Smooth muscle cell (in vitro differentiated cells): ENCODE results near the gene SPPL3. TPM values are rescaled to one million over a fixed set of nuclear protein-coding genes. Genes with fewer than 3 reads are reported as not detected.

Experiments used
- DNase-seq: peaks from one replicate; lab custom pipeline; 2025; ENCODE audit not compliant: unreplicated experiment; lab: John Stamatoyannopoulos, UW
- H2AFZ ChIP-seq: fragments of 200-600 bp; sonication (generic); 2 replicates; pipeline ENCODE4 v1.6.0; 2016; ENCODE audit warnings: antibody characterized with exemption, low read depth, mild to moderate bottlenecking
- H3F3A ChIP-seq: fragments of 200-600 bp; sonication (generic); 2 replicates; pipeline ENCODE4 v1.6.0; 2017; ENCODE audit warnings: antibody characterized with exemption, low read depth
- H3K27ac ChIP-seq: fragments of 200-600 bp; sonication (generic); 2 replicates; pipeline ENCODE4 v1.5.1; 2016; ENCODE audit warnings: low read depth, mild to moderate bottlenecking
- H3K27me3 ChIP-seq: fragments of 200-600 bp; sonication (generic); 2 replicates; pipeline ENCODE4 v1.6.1; 2016; ENCODE audit warnings: low read depth, mild to moderate bottlenecking
- H3K36me3 ChIP-seq: fragments of 200-600 bp; sonication (generic); 2 replicates; pipeline ENCODE4 v1.5.1; 2016; ENCODE audit warnings: low read depth
- H3K4me1 ChIP-seq: fragments of 200-600 bp; sonication (generic); 2 replicates; pipeline ENCODE4 v1.5.1; 2016; ENCODE audit warnings: low read depth
- H3K4me2 ChIP-seq: fragments of 200-600 bp; sonication (generic); 2 replicates; pipeline ENCODE4 v1.6.0; 2016; ENCODE audit warnings: mild to moderate bottlenecking
- H3K4me3 ChIP-seq: fragments of 200-600 bp; sonication (generic); 2 replicates; pipeline ENCODE4 v1.5.1; 2016; ENCODE audit warnings: mild to moderate bottlenecking
- H3K79me2 ChIP-seq: fragments of 200-600 bp; sonication (generic); 2 replicates; pipeline ENCODE4 v1.6.0; 2016; ENCODE audit warnings: low read depth, mild to moderate bottlenecking
- H3K9ac ChIP-seq: fragments of 200-600 bp; sonication (generic); 2 replicates; pipeline ENCODE4 v1.6.0; 2016; ENCODE audit warnings: low read depth
- H3K9me3 ChIP-seq: fragments of 200-600 bp; sonication (generic); replicated peaks from 2 replicates; pipeline ENCODE4 v1.5.1; 2016; ENCODE audit warnings: low read depth
- H4K20me1 ChIP-seq: fragments of 200-600 bp; sonication (generic); 2 replicates; pipeline ENCODE4 v1.6.0; 2016; ENCODE audit warnings: low read depth
- WGBS: methylation state at CpG from one replicate; pipeline ENCODE4 v1.1.7; 2016; ENCODE audit warnings: low lambda C conversion rate; 5-methylcytosine and 5-hydroxymethylcytosine counted together
- polyA plus RNA-seq: library from polyadenylated mRNA; unstranded; fragments of >200 nt; fragmentation: Nextera tagmentation; extraction: Ambion mirVana; gene quantifications from 2 replicates; pipeline ENCODE4 v1.2.1, GENCODE V29; 2016
- total RNA-seq: library from RNA; depleted of rRNA; stranded (reverse); fragments of >200 nt; gene quantifications from 2 replicates; pipeline ENCODE4 v1.2.3, GENCODE V29; 2014
- TF ChIP-seq, protein P1 (sequence below): fragments of 200-600 bp; sonication (generic); IDR thresholded peaks from 2 replicates; pipeline ENCODE4 v1.5.1; 2017; ENCODE audit warnings: borderline replicate concordance, mild to moderate bottlenecking, antibody characterized with exemption; ENCODE audit not compliant: insufficient read depth, poor library complexity, severe bottlenecking

SPPL3 gene
- total and polyA plus RNA-seq, 2 experiments from 2014 or later = 22.5 to 27.0 TPM

DNA sequence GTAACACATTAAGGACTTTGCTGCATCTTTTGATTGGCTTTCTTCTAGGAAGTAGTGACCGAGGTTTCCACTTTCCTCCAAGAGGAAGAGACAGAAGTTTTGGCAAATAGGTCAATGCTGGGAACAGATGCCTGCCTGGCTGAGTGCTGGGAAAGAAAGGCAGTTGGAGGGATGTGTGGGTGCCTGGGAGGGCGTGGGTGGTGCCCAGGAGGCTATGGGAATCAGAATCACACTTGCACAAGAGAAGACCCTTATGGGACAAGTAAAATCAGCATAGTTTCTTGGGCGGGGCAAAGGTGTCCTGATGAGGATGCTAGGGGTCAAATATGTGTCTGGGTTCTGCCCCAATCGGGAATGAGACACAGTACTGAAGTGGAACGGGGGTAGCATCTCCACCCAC, 179.4 kb downstream of the SPPL3 start:
- TF ChIP-seq, protein P1, sequence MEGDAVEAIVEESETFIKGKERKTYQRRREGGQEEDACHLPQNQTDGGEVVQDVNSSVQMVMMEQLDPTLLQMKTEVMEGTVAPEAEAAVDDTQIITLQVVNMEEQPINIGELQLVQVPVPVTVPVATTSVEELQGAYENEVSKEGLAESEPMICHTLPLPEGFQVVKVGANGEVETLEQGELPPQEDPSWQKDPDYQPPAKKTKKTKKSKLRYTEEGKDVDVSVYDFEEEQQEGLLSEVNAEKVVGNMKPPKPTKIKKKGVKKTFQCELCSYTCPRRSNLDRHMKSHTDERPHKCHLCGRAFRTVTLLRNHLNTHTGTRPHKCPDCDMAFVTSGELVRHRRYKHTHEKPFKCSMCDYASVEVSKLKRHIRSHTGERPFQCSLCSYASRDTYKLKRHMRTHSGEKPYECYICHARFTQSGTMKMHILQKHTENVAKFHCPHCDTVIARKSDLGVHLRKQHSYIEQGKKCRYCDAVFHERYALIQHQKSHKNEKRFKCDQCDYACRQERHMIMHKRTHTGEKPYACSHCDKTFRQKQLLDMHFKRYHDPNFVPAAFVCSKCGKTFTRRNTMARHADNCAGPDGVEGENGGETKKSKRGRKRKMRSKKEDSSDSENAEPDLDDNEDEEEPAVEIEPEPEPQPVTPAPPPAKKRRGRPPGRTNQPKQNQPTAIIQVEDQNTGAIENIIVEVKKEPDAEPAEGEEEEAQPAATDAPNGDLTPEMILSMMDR = no peak
- Histone ChIP-seq H3F3A (no peaks in the 10 kb centered on the region), H2AFZ (no peak overlapping the region), H3K4me1 (peaks cover 7% of the 10 kb centered on the region), H3K9ac (no peak overlapping the region), H3K4me2 (peak overlapping the region; percentile 90), H3K36me3 (peaks cover 2% of the 10 kb centered on the region), H3K27me3 (no peaks in the 10 kb centered on the region), H3K9me3 (no peaks in the 10 kb centered on the region), H3K27ac (no peak overlapping the region), H3K4me3 (peak overlapping the region; percentile 63), H3K79me2 (no peaks in the 10 kb centered on the region), H4K20me1 (peaks cover 20% of the 10 kb centered on the region)
- DNase-seq = no peak
- 87% methylated on average over 5 of the region's 5 CpGs for WGBS

GRCh38 chr12:120722784-120723183, 181.4 kb downstream of the SPPL3 start:
- H3K79me2 ChIP-seq = no peaks in the 10 kb centered on the region
- H3K27me3 ChIP-seq = no peaks in the 10 kb centered on the region
- WGBS = 92% methylated on average over 2 of the region's 2 CpGs
- peaks cover 6% of the 10 kb centered on the region for H3K36me3 ChIP-seq
- no peaks in the 10 kb centered on the region for H3K9me3 ChIP-seq
- H4K20me1 ChIP-seq = peaks cover 20% of the 10 kb centered on the region
- H3K27ac ChIP-seq = no peak overlapping the region
- no peaks in the 10 kb centered on the region for H3F3A ChIP-seq
- H3K9ac ChIP-seq = no peak overlapping the region
- H3K4me3 ChIP-seq = no peak overlapping the region
- TF ChIP-seq, protein P1 = no peak
- DNase-seq = no peak
- peaks cover 7% of the 10 kb centered on the region for H3K4me1 ChIP-seq
- no peak overlapping the region for H3K4me2 ChIP-seq
- H2AFZ ChIP-seq = no peak overlapping the region

GRCh38 chr12:120721866-120722265, 182.3 kb downstream of the SPPL3 start:
- Histone ChIP-seq H4K20me1 (peaks cover 20% of the 10 kb centered on the region), H3K4me1 (peaks cover 7% of the 10 kb centered on the region), H3K9ac (no peak overlapping the region), H3K27ac (no peak overlapping the region), H2AFZ (no peak overlapping the region), H3K79me2 (no peaks in the 10 kb centered on the region), H3K36me3 (peaks cover 6% of the 10 kb centered on the region), H3F3A (no peaks in the 10 kb centered on the region), H3K4me3 (no peak overlapping the region), H3K9me3 (no peaks in the 10 kb centered on the region), H3K27me3 (no peaks in the 10 kb centered on the region), H3K4me2 (no peak overlapping the region)
- 92% methylated on average over 3 of the region's 3 CpGs for WGBS
- no peak for DNase-seq
- TF ChIP-seq, protein P1 = no peak
